ENCODE data around the gene CBLB.

DNA sequence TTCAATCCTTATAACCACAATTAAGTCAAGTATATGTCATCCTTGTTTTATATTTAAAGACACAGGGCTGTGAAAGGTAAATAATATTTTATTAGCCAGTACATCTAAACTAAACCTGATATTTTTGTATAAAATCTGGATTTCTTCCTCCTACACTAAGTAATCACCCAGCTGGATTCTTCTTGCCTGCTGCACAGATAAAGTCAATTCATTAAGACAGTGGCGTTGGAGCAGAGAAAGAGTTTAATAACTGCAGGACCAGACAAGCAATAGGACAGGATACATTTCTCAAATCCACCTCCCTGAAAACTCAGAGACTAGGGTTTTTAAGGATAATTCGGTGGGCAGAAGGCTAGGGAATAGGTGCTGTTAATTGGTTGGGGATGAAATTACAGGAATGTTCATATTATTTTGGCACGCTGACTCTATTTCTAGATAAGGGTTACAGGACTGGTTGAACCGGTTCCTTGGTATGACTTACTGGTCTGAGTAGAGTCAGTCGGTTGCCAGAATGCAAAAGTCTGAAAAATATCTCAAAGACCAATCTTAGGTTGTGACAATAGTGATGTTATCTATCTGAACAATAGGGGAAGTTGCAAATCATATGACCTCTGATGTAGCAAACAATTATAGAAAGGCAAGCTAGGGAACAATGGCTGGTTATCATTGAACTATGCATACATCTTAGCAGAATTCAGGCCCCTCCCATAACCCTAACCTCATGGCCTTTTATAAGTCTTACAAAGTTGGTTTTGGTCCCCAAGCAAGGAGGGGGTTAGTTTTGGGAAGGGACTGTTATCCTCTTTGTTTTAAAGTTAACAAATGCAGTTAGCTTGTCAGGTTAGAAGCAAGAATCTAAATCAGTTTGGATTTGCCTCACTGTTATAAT lies 257.3 kb downstream of the CBLB start:
- TF ChIP-seq, protein P1, sequence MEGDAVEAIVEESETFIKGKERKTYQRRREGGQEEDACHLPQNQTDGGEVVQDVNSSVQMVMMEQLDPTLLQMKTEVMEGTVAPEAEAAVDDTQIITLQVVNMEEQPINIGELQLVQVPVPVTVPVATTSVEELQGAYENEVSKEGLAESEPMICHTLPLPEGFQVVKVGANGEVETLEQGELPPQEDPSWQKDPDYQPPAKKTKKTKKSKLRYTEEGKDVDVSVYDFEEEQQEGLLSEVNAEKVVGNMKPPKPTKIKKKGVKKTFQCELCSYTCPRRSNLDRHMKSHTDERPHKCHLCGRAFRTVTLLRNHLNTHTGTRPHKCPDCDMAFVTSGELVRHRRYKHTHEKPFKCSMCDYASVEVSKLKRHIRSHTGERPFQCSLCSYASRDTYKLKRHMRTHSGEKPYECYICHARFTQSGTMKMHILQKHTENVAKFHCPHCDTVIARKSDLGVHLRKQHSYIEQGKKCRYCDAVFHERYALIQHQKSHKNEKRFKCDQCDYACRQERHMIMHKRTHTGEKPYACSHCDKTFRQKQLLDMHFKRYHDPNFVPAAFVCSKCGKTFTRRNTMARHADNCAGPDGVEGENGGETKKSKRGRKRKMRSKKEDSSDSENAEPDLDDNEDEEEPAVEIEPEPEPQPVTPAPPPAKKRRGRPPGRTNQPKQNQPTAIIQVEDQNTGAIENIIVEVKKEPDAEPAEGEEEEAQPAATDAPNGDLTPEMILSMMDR (IDR thresholded peaks at IDR 0.05 in 8 of 11, conservative IDR thresholded peaks at IDR 0.05 in 3 of 11) = no peak
- no peak for TF ChIP-seq POLR2AphosphoS5 (IDR thresholded peaks at IDR 0.05)
- no peak for TF ChIP-seq POLR2A (IDR thresholded peaks at IDR 0.05)
